SU-DHL-6 (cell line): Measurements from ENCODE around the gene MYLK2.

Experiments
- EZH2phosphoT487 ChIP-seq: fragments of 200-600 bp; sonication (generic), shearing (Covaris generic); conservative IDR thresholded peaks from 2 replicates; pipeline ENCODE4 v1.6.1; 2018; ENCODE audit warnings: mild to moderate bottlenecking, antibody characterized with exemption, low read length, moderate library complexity, mixed read lengths
- TF ChIP-seq, protein P1 (sequence below): fragments of 200-600 bp; sonication (generic); IDR thresholded peaks from one replicate; pipeline ENCODE4 v1.5.1; 2017; ENCODE audit warnings: antibody characterized with exemption, mild to moderate bottlenecking, low read length, moderate library complexity; ENCODE audit not compliant: insufficient read depth, poor library complexity, severe bottlenecking

DNA sequence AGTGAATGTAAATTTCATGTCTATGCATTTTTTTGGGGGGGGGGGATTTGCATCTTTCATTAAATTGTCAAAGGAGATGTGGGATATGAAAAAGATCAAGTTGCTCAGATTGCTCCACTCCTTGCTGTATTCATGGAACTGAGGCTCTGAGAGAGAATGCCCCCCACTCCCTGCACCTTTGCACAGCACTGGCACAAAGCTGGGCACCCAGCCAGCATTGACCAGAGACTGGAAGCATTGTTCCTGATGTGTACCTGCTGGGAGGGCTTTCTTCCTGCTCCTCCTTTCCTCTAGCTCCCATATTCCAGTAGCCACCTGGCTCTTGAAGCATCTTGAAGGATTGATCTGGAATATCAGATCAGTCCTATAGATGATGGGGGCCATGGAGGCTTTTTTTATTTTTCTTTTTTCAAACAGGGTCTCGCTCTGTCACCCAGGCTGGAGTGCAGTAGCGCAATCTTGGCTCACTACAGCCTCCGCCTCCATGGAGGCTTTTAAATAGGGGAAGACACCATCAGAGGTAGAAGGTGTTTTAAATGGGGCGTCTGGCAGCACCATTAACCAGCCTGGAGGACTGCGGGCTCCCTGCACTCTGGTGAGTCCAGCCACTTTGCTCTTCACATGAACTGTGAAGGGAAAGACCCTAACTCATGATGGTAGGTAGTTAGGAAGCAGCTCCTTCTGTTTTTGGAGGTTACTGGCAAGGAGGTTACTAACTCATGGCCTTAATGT, 40.3 kb downstream of the MYLK2 start:
- TF ChIP-seq, protein P1, sequence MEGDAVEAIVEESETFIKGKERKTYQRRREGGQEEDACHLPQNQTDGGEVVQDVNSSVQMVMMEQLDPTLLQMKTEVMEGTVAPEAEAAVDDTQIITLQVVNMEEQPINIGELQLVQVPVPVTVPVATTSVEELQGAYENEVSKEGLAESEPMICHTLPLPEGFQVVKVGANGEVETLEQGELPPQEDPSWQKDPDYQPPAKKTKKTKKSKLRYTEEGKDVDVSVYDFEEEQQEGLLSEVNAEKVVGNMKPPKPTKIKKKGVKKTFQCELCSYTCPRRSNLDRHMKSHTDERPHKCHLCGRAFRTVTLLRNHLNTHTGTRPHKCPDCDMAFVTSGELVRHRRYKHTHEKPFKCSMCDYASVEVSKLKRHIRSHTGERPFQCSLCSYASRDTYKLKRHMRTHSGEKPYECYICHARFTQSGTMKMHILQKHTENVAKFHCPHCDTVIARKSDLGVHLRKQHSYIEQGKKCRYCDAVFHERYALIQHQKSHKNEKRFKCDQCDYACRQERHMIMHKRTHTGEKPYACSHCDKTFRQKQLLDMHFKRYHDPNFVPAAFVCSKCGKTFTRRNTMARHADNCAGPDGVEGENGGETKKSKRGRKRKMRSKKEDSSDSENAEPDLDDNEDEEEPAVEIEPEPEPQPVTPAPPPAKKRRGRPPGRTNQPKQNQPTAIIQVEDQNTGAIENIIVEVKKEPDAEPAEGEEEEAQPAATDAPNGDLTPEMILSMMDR: no peak
- TF ChIP-seq EZH2phosphoT487: no peak
